SH-SY5Y (cell line): ENCODE data around the gene GRAP.

Experiments used
- GATA2 ChIP-seq: IDR thresholded peaks from 2 replicates; pipeline ENCODE4 v1.6.1; 2011; ENCODE audit warnings: mild to moderate bottlenecking, low read depth, low read length
- GATA3 ChIP-seq: IDR thresholded peaks from 2 replicates; pipeline ENCODE4 v1.6.1; 2011; ENCODE audit warnings: low read depth, mild to moderate bottlenecking, low read length, moderate library complexity

DNA sequence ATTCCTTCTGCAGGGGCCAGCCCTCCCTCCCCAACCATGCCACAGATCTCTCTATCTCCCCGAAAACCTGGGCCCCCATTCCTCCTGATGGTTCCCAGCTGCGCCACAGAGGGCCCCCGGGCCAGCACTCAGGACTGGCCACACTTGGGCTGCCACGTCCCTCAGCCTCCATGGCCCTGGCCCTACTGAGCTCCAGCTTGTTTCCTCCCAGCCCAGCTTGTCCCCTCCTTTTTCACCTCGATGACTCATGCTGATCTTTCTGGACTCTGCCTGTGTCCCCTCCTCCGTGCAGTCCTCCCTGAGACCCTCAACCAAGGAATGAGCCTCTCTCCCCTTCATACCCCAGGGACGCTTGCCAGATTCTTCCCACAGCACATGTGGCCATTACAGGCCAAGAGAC is 31.3 kb downstream of the GRAP start:
- TF ChIP-seq GATA2 = no peak
- TF ChIP-seq GATA3 = no peak
